HepG2 (cell line): ENCODE results near the gene NSFL1C. TPM values are rescaled to one million over a fixed set of nuclear protein-coding genes. Genes with fewer than 3 reads are reported as not detected.

Source experiments
- ASH2L ChIP-seq: fragments of 300-600, 200-600 bp; sonication (generic); IDR thresholded peaks from 2 replicates; pipeline ENCODE4 v1.7.0; 2017; ENCODE audit warnings: low read depth, mild to moderate bottlenecking, moderate library complexity, mixed read lengths, low read length; ENCODE audit not compliant: insufficient read length
- CREB3 ChIP-seq: sonication (generic); formaldehyde crosslinking; IDR thresholded peaks from 2 replicates; pipeline ENCODE4 v1.5.0; 2020; ENCODE audit warnings: missing genetic modification reagents
- HINFP ChIP-seq: sonication (generic); formaldehyde crosslinking; IDR thresholded peaks from 2 replicates; pipeline ENCODE4 v1.4.0; 2020; ENCODE audit warnings: low read depth, mild to moderate bottlenecking, missing genetic modification reagents
- IKZF4 ChIP-seq: sonication (generic); formaldehyde crosslinking; IDR thresholded peaks from 2 replicates; pipeline ENCODE4 v1.5.1; 2020; ENCODE audit warnings: borderline replicate concordance, mild to moderate bottlenecking, low read depth, missing genetic modification reagents; ENCODE audit errors: not compliant biosample characterization
- JARID2 ChIP-seq: sonication (generic); formaldehyde crosslinking; IDR thresholded peaks from 2 replicates; pipeline ENCODE4 v1.8.1; 2023; ENCODE audit warnings: missing genetic modification reagents, inconsistent platforms; ENCODE audit not compliant: insufficient replicate concordance
- JDP2 ChIP-seq: sonication (generic); formaldehyde crosslinking; IDR thresholded peaks from 2 replicates; pipeline ENCODE4 v1.8.1; 2022; ENCODE audit warnings: missing genetic modification reagents, borderline replicate concordance
- MXD3 ChIP-seq: IDR thresholded peaks from 2 replicates; pipeline ENCODE4 v1.6.1; 2016; ENCODE audit warnings: mild to moderate bottlenecking, missing biosample characterization, missing genetic modification reagents
- NFATC3 ChIP-seq: sonication (generic); formaldehyde crosslinking; IDR thresholded peaks from 2 replicates; pipeline ENCODE4 v1.5.1; 2020; ENCODE audit warnings: mild to moderate bottlenecking, missing genetic modification reagents
- RORA ChIP-seq: sonication (generic); formaldehyde crosslinking; IDR thresholded peaks from 2 replicates; pipeline ENCODE4 v1.5.0; 2020; ENCODE audit warnings: mild to moderate bottlenecking, missing genetic modification reagents, moderate library complexity
- ZNF18 ChIP-seq: sonication (generic); formaldehyde crosslinking; IDR thresholded peaks from 2 replicates; pipeline ENCODE4 v1.8.0; 2022; ENCODE audit warnings: mild to moderate bottlenecking, missing genetic modification reagents; ENCODE audit not compliant: insufficient replicate concordance
- ZSCAN31 ChIP-seq: sonication (generic); formaldehyde crosslinking; IDR thresholded peaks from 2 replicates; pipeline ENCODE4 v1.5.0; 2020; ENCODE audit warnings: low read depth, mild to moderate bottlenecking, missing genetic modification reagents
- polyA plus RNA-seq, 8 experiments: library from polyadenylated mRNA; depleted of rRNA in 3 of 8; stranded (reverse) in 7 of 8; unstranded in 1 of 8; fragments of >200 nt; fragmentation: Illumina TruSeq in 4 of 8; extraction: Trizol in 4 of 8; gene quantifications; 2 replicates each; pipeline versions ENCODE4 v1.2.1 to v1.2.3, GENCODE V29; 2011 to 2016; ENCODE audit warnings: low read depth in 4 of 8, missing spikeins in 1 of 8, mixed read lengths in 1 of 8; ENCODE audit not compliant: insufficient read depth in 1 of 8
- total RNA-seq, 5 experiments: library from RNA; depleted of rRNA; stranded (reverse); fragments of >200 nt; fragmentation: Illumina TruSeq; extraction: Trizol; gene quantifications; 2 replicates each; pipeline ENCODE4 v1.2.3, GENCODE V29; 2016; ENCODE audit warnings: low read depth in 1 of 5
- TF ChIP-seq, protein P1 (sequence below): IDR thresholded peaks from 2 replicates; pipeline ENCODE4 v1.6.1; 2016; ENCODE audit warnings: low read depth, borderline replicate concordance
- TF ChIP-seq, protein P2 (sequence below): sonication (generic); formaldehyde crosslinking; IDR thresholded peaks from 2 replicates; pipeline ENCODE4 v1.4.0; 2020; ENCODE audit warnings: mild to moderate bottlenecking, missing genetic modification reagents
- TF ChIP-seq, protein P3 (sequence below): IDR thresholded peaks from 2 replicates; pipeline ENCODE4 v1.6.1; 2012; ENCODE audit warnings: low read depth, low read length, improper control_type of control experiment

Gene NSFL1C
- total and polyA plus RNA-seq, 2 of the 13 experiments (the other 11 are each of a cell fraction or from before 2014, with no cell fraction given) = 22.9 to 62.7 TPM

GRCh38 chr20:1469925-1470571 is 3.4 kb upstream of the NSFL1C start (continued):
- TF ChIP-seq HINFP (CRISPR knock-in tag) = peak; percentile 69; the same call in 1 of the 2 replicates
- TF ChIP-seq, protein P1, sequence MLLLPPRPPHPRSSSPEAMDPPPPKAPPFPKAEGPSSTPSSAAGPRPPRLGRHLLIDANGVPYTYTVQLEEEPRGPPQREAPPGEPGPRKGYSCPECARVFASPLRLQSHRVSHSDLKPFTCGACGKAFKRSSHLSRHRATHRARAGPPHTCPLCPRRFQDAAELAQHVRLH (CRISPR knock-in tag) = peak; percentile 87; the same call in 1 of the 2 replicates
- no peak for TF ChIP-seq NFATC3 (CRISPR knock-in tag)
- TF ChIP-seq CREB3 = no peak
- TF ChIP-seq, protein P2, sequence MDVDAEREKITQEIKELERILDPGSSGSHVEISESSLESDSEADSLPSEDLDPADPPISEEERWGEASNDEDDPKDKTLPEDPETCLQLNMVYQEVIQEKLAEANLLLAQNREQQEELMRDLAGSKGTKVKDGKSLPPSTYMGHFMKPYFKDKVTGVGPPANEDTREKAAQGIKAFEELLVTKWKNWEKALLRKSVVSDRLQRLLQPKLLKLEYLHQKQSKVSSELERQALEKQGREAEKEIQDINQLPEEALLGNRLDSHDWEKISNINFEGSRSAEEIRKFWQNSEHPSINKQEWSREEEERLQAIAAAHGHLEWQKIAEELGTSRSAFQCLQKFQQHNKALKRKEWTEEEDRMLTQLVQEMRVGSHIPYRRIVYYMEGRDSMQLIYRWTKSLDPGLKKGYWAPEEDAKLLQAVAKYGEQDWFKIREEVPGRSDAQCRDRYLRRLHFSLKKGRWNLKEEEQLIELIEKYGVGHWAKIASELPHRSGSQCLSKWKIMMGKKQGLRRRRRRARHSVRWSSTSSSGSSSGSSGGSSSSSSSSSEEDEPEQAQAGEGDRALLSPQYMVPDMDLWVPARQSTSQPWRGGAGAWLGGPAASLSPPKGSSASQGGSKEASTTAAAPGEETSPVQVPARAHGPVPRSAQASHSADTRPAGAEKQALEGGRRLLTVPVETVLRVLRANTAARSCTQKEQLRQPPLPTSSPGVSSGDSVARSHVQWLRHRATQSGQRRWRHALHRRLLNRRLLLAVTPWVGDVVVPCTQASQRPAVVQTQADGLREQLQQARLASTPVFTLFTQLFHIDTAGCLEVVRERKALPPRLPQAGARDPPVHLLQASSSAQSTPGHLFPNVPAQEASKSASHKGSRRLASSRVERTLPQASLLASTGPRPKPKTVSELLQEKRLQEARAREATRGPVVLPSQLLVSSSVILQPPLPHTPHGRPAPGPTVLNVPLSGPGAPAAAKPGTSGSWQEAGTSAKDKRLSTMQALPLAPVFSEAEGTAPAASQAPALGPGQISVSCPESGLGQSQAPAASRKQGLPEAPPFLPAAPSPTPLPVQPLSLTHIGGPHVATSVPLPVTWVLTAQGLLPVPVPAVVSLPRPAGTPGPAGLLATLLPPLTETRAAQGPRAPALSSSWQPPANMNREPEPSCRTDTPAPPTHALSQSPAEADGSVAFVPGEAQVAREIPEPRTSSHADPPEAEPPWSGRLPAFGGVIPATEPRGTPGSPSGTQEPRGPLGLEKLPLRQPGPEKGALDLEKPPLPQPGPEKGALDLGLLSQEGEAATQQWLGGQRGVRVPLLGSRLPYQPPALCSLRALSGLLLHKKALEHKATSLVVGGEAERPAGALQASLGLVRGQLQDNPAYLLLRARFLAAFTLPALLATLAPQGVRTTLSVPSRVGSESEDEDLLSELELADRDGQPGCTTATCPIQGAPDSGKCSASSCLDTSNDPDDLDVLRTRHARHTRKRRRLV (CRISPR knock-in tag) = peak; percentile 54; the same call in 1 of the 2 replicates
- TF ChIP-seq MXD3 = no peak
- TF ChIP-seq, protein P3, sequence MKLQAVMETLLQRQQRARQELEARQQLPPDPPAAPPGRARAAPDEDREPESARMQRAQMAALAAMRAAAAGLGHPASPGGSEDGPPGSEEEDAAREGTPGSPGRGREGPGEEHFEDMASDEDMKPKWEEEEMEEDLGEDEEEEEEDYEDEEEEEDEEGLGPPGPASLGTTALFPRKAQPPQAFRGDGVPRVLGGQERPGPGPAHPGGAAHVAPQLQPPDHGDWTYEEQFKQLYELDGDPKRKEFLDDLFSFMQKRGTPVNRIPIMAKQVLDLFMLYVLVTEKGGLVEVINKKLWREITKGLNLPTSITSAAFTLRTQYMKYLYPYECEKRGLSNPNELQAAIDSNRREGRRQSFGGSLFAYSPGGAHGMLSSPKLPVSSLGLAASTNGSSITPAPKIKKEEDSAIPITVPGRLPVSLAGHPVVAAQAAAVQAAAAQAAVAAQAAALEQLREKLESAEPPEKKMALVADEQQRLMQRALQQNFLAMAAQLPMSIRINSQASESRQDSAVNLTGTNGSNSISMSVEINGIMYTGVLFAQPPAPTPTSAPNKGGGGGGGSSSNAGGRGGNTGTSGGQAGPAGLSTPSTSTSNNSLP = peak; percentile 77; the same call in 1 of the 2 replicates
- TF ChIP-seq ZNF18 (CRISPR knock-in tag) = no peak
- TF ChIP-seq JARID2 = no peak
- peak; percentile 17 for TF ChIP-seq ASH2L
- TF ChIP-seq ZSCAN31 (CRISPR knock-in tag) = no peak
- TF ChIP-seq IKZF4 (CRISPR knock-in tag) = no peak
- TF ChIP-seq JDP2 = no peak
- TF ChIP-seq RORA (CRISPR knock-in tag) = no peak
